Neural progenitor cell (in vitro differentiated cells): ENCODE measurements around the gene SIDT2. TPM values are rescaled to one million over a fixed set of nuclear protein-coding genes. Genes with fewer than 3 reads are reported as not detected.

Experiments used
- DNase-seq: peaks from one replicate; pipeline ENCODE4 v3.0.0-alpha.2; 2016; ENCODE audit warnings: low spot score
- H2AFZ ChIP-seq: fragments of 200-600 bp; sonication (generic); replicated peaks from 2 replicates; pipeline ENCODE4 v1.6.1; 2016; ENCODE audit warnings: antibody characterized with exemption
- H3F3A ChIP-seq: fragments of 200-600 bp; sonication (generic); 2 replicates; pipeline ENCODE4 v1.6.1; 2016; ENCODE audit warnings: antibody characterized with exemption, low read depth
- H3K27ac ChIP-seq: fragments of 200-600 bp; sonication (generic); 2 replicates; pipeline ENCODE4 v1.5.1; 2016; ENCODE audit warnings: mild to moderate bottlenecking
- H3K27me3 ChIP-seq: fragments of 200-600 bp; sonication (generic); 2 replicates; pipeline ENCODE4 v1.6.1; 2016; ENCODE audit warnings: mild to moderate bottlenecking, moderate library complexity
- H3K36me3 ChIP-seq: fragments of 200-600 bp; sonication (generic); 2 replicates; pipeline ENCODE4 v1.5.1; 2016
- H3K4me1 ChIP-seq: fragments of 200-600 bp; sonication (generic); 2 replicates; pipeline ENCODE4 v1.6.1; 2016; ENCODE audit warnings: mixed run types
- H3K4me2 ChIP-seq: fragments of 200-600 bp; sonication (generic); 2 replicates; pipeline ENCODE4 v1.6.1; 2016
- H3K4me3 ChIP-seq: fragments of 200-600 bp; sonication (generic); 2 replicates; pipeline ENCODE4 v1.5.1; 2016
- H3K79me2 ChIP-seq: fragments of 200-600 bp; sonication (generic); 2 replicates; pipeline ENCODE4 v1.6.1; 2016; ENCODE audit warnings: low read depth
- H3K9ac ChIP-seq: fragments of 200-600 bp; sonication (generic); 2 replicates; pipeline ENCODE4 v1.6.1; 2016
- H3K9me3 ChIP-seq: fragments of 200-600 bp; sonication (generic); 2 replicates; pipeline ENCODE4 v1.5.1; 2016; ENCODE audit warnings: low read depth
- H4K20me1 ChIP-seq: fragments of 200-600 bp; sonication (generic); 2 replicates; pipeline ENCODE4 v1.6.1; 2016; ENCODE audit warnings: low read depth
- H3K27ac Mint-ChIP-seq: 3 replicates; pipeline ENCODE4 v1.8.0; 2021; ENCODE audit warnings: mixed read lengths
- H3K27me3 Mint-ChIP-seq: 2 replicates; pipeline ENCODE4 v1.8.0; 2022; ENCODE audit warnings: low read depth, mild to moderate bottlenecking, inconsistent platforms, moderate library complexity, mixed read lengths; ENCODE audit not compliant: insufficient read depth
- H3K36me3 Mint-ChIP-seq: 3 replicates; pipeline ENCODE4 v1.8.0; 2021; ENCODE audit warnings: mixed read lengths
- H3K4me1 Mint-ChIP-seq: 3 replicates; pipeline ENCODE4 v1.8.0; 2021; ENCODE audit warnings: mixed read lengths
- H3K4me3 Mint-ChIP-seq: 3 replicates; pipeline ENCODE4 v1.8.0; 2021; ENCODE audit warnings: mild to moderate bottlenecking, moderate library complexity, mixed read lengths
- H3K9me3 Mint-ChIP-seq: 3 replicates; pipeline ENCODE4 v1.8.0; 2020; ENCODE audit warnings: mixed read lengths
- EZH2 ChIP-seq: fragments of 200-600 bp; sonication (generic); IDR thresholded peaks from 2 replicates; pipeline ENCODE4 v1.6.1; 2017; ENCODE audit warnings: antibody characterized with exemption, mild to moderate bottlenecking, moderate library complexity
- EZH2phosphoT487 ChIP-seq: fragments of 200-600 bp; sonication (generic); IDR thresholded peaks from 2 replicates; pipeline ENCODE4 v1.6.1; 2017; ENCODE audit warnings: antibody characterized with exemption
- total RNA-seq: library from RNA; depleted of rRNA; stranded (reverse); fragments of >200 nt; gene quantifications from 2 replicates; pipeline ENCODE4 v1.2.3, GENCODE V29; 2015; ENCODE audit warnings: low replicate concordance
- TF ChIP-seq, protein P1 (sequence below): fragments of 200-600 bp; sonication (generic); IDR thresholded peaks from 2 replicates; pipeline ENCODE4 v1.5.1; 2017; ENCODE audit warnings: antibody characterized with exemption, mild to moderate bottlenecking

The SIDT2 gene
- total RNA-seq, 1 donor from 2014 or later: 13.3 TPM

GRCh38 chr11:117170210-117170609, 8.3 kb upstream of the SIDT2 start:
- H3K4me3 ChIP-seq: no peak overlapping the region
- H4K20me1 ChIP-seq: peaks cover 60% of the 10 kb centered on the region
- no peak for TF ChIP-seq EZH2phosphoT487
- TF ChIP-seq EZH2: no peak
- TF ChIP-seq, protein P1, sequence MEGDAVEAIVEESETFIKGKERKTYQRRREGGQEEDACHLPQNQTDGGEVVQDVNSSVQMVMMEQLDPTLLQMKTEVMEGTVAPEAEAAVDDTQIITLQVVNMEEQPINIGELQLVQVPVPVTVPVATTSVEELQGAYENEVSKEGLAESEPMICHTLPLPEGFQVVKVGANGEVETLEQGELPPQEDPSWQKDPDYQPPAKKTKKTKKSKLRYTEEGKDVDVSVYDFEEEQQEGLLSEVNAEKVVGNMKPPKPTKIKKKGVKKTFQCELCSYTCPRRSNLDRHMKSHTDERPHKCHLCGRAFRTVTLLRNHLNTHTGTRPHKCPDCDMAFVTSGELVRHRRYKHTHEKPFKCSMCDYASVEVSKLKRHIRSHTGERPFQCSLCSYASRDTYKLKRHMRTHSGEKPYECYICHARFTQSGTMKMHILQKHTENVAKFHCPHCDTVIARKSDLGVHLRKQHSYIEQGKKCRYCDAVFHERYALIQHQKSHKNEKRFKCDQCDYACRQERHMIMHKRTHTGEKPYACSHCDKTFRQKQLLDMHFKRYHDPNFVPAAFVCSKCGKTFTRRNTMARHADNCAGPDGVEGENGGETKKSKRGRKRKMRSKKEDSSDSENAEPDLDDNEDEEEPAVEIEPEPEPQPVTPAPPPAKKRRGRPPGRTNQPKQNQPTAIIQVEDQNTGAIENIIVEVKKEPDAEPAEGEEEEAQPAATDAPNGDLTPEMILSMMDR: no peak
- H2AFZ ChIP-seq: no peak overlapping the region
- peaks cover 11% of the 10 kb centered on the region for H3K79me2 ChIP-seq
- Mint-ChIP-seq H3K27me3 (peaks cover 2% of the 10 kb centered on the region), H3K4me3 (no peak overlapping the region), H3K4me1 (peaks cover 16% of the 10 kb centered on the region), H3K36me3 (peaks cover 9% of the 10 kb centered on the region), H3K27ac (no peak overlapping the region), H3K9me3 (no peaks in the 10 kb centered on the region)
- DNase-seq: no peak
- H3K27me3 ChIP-seq: no peaks in the 10 kb centered on the region
- H3K36me3 ChIP-seq: peaks cover 8% of the 10 kb centered on the region
- H3K9me3 ChIP-seq: no peaks in the 10 kb centered on the region
- H3K9ac ChIP-seq: no peak overlapping the region
- H3K4me2 ChIP-seq: no peak overlapping the region
- peaks cover 47% of the 10 kb centered on the region for H3F3A ChIP-seq
- H3K4me1 ChIP-seq: peaks cover 35% of the 10 kb centered on the region
- H3K27ac ChIP-seq: peak overlapping the region; percentile 85

GRCh38 chr11:117171007-117171403, 7.5 kb upstream of the SIDT2 start:
- peak overlapping the region; percentile 21 for H3K27ac Mint-ChIP-seq
- no peaks in the 10 kb centered on the region for H3K9me3 Mint-ChIP-seq
- Histone ChIP-seq H2AFZ (no peak overlapping the region), H3F3A (peaks cover 48% of the 10 kb centered on the region), H3K4me1 (peaks cover 35% of the 10 kb centered on the region), H3K4me2 (no peak overlapping the region), H4K20me1 (peaks cover 58% of the 10 kb centered on the region), H3K27ac (peak overlapping the region; percentile 85), H3K9ac (no peak overlapping the region), H3K36me3 (peaks cover 8% of the 10 kb centered on the region), H3K27me3 (no peaks in the 10 kb centered on the region), H3K79me2 (peaks cover 9% of the 10 kb centered on the region), H3K9me3 (no peaks in the 10 kb centered on the region), H3K4me3 (no peak overlapping the region)
- peaks cover 5% of the 10 kb centered on the region for H3K27me3 Mint-ChIP-seq
- no peak overlapping the region for H3K4me3 Mint-ChIP-seq
- DNase-seq: no peak
- H3K4me1 Mint-ChIP-seq: peaks cover 17% of the 10 kb centered on the region
- TF ChIP-seq, protein P1: no peak
- no peak for TF ChIP-seq EZH2phosphoT487
- no peak for TF ChIP-seq EZH2
- peaks cover 5% of the 10 kb centered on the region for H3K36me3 Mint-ChIP-seq

DNA sequence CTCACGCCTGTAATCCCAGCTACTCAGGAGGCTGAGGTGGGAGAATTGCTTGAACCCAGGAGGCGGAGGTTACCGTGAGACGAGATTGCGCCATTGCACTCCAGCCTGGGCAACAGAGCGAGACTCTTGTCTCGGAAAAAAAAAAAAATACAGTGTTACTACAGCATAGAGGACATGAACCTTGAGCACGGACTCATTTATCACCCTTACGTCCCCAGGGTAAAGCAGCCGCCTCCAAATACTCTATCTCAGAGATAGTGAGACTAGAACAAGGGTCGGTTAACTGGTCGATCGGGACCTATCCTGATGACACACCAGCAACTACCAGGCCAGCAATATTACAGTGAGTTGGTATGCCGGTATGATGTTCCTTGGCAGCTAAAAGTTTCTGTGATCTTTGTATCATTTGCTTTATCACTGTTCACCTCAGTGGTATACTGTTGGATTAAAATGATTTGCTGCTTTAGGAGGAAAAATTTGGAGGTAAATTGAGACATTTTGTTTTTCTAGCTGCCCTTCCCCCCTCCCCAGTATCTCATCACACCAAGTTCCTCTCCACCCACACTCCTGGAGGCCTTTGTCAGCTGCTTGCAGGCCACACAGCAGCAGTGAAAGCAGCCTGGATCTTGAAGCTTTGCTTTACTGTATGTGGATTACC, 7.0 kb upstream of the SIDT2 start:
- no peaks in the 10 kb centered on the region for H3K9me3 Mint-ChIP-seq
- no peak overlapping the region for H3K4me3 ChIP-seq

More for the DNA sequence above, 7.0 kb upstream of the SIDT2 start:
- H3K36me3 Mint-ChIP-seq: peaks cover 5% of the 10 kb centered on the region
- H3K4me1 ChIP-seq: peaks cover 35% of the 10 kb centered on the region
- no peaks in the 10 kb centered on the region for H3K9me3 ChIP-seq
- no peak overlapping the region for H2AFZ ChIP-seq
- peak overlapping the region; percentile 21 for H3K27ac Mint-ChIP-seq
- no peak overlapping the region for H3K9ac ChIP-seq
- H3K79me2 ChIP-seq: peaks cover 9% of the 10 kb centered on the region
- peaks cover 8% of the 10 kb centered on the region for H3K36me3 ChIP-seq
- no peaks in the 10 kb centered on the region for H3K27me3 ChIP-seq
- H3K4me3 Mint-ChIP-seq: peak overlapping the region; percentile 3
- peaks cover 48% of the 10 kb centered on the region for H3F3A ChIP-seq
- TF ChIP-seq EZH2phosphoT487 (no peak), EZH2 (no peak)
- TF ChIP-seq, protein P1: no peak
- peak overlapping the region; percentile 64 for H3K4me2 ChIP-seq
- peaks cover 5% of the 10 kb centered on the region for H3K27me3 Mint-ChIP-seq
- peak overlapping the region; percentile 85 for H3K27ac ChIP-seq
- H4K20me1 ChIP-seq: peaks cover 52% of the 10 kb centered on the region
- H3K4me1 Mint-ChIP-seq: peaks cover 17% of the 10 kb centered on the region
- peak; percentile 46 for DNase-seq
